B cell (primary cell): ENCODE results near the gene LGI2. TPM values are rescaled to one million over a fixed set of nuclear protein-coding genes. Genes with fewer than 3 reads are reported as not detected.

Source experiments
- ATAC-seq: fragments of 200-7000 bp; cut with Tn5 transposase; one replicate; pipeline ENCODE4 v1.10.0; 2021; ENCODE audit warnings: low read depth, mild to moderate bottlenecking, moderate number of reproducible peaks, moderate library complexity
- CTCF ChIA-PET: fragments of 350-600 bp; sonication (Branson Sonifier 250); formaldehyde crosslinking; loops from one replicate; lab custom pipeline; 2021; ENCODE audit warnings: antibody characterized with exemption, inconsistent platforms; lab: Charles Lee
- POLR2A ChIA-PET: fragments of 350-600 bp; sonication (Branson Sonifier 250); formaldehyde crosslinking; loops from one replicate; lab custom pipeline; 2021; ENCODE audit warnings: antibody characterized with exemption; lab: Charles Lee
- DNase-seq: peaks from one replicate; pipeline ENCODE4 v3.0.0; 2013
- H2AFZ ChIP-seq: 2 replicates; pipeline ENCODE4 v1.6.1; 2012; ENCODE audit warnings: mild to moderate bottlenecking, low read depth, low read length; ENCODE audit not compliant: insufficient read depth, poor library complexity, severe bottlenecking
- H3K27ac ChIP-seq, 2 donors: 1 replicate in 1 of 2; 2 replicates in 1 of 2; pipeline ENCODE4 v1.5.1; 2012 to 2013; ENCODE audit warnings: low read length in 2 of 2, mild to moderate bottlenecking in 2 of 2, moderate library complexity in 1 of 2
- H3K27me3 ChIP-seq, 4 experiments: fragments of 200-600 bp in 1 of 4; sonication (generic) in 1 of 4; replicated peaks in 1 of 4; 1 replicate in 2 of 4; 2 replicates in 2 of 4; pipeline versions ENCODE4 v1.6.1 to v1.7.0; 2013 to 2016; ENCODE audit warnings: low read length in 3 of 4, mild to moderate bottlenecking in 2 of 4, mixed read lengths in 1 of 4, moderate library complexity in 1 of 4; ENCODE audit not compliant: insufficient read depth in 4 of 4, control insufficient read depth in 3 of 4; ENCODE audit errors: control extremely low read depth in 1 of 4
- H3K36me3 ChIP-seq, 2 experiments: replicated peaks in 1 of 2; 1 replicate in 1 of 2; 2 replicates in 1 of 2; pipeline versions ENCODE4 v1.6.1 to v1.7.1; 2013; ENCODE audit warnings: low read length in 1 of 2; ENCODE audit not compliant: insufficient read depth in 2 of 2, control insufficient read depth in 1 of 2; ENCODE audit errors: control extremely low read depth in 1 of 2, extremely low read depth in 1 of 2
- H3K4me1 ChIP-seq, 2 donors: fragments of 200-600 bp in 1 of 2; sonication (generic) in 1 of 2; 1 replicate in 1 of 2; 2 replicates in 1 of 2; pipeline versions ENCODE4 v1.5.1 to v1.6.1; 2013 to 2017; ENCODE audit warnings: low read length in 2 of 2; ENCODE audit not compliant: control insufficient read depth in 2 of 2, insufficient read depth in 2 of 2
- H3K4me2 ChIP-seq: replicated peaks from 2 replicates; pipeline ENCODE3; 2012; ENCODE audit warnings: mild to moderate bottlenecking, low read depth, low read length; ENCODE audit not compliant: poor library complexity, severe bottlenecking
- H3K4me3 ChIP-seq, 5 experiments: fragments of 200-600 bp in 1 of 5; sonication (generic) in 1 of 5; 1 replicate in 3 of 5; 2 replicates in 2 of 5; pipeline versions ENCODE4 v1.5.1 to v1.7.0; 2011 to 2016; ENCODE audit warnings: low read length in 4 of 5, mild to moderate bottlenecking in 4 of 5, low read depth in 2 of 5, control low read depth in 1 of 5, moderate library complexity in 1 of 5; ENCODE audit not compliant: insufficient read depth in 1 of 5; ENCODE audit errors: control extremely low read depth in 1 of 5, extremely low read depth in 1 of 5
- H3K79me2 ChIP-seq: fragments of 200-600 bp; sonication (generic); one replicate; pipeline ENCODE4 v1.6.0; 2016; ENCODE audit warnings: low read length; ENCODE audit not compliant: control insufficient read depth, insufficient read depth
- H3K9ac ChIP-seq: fragments of 200-600 bp; sonication (generic); 2 replicates; pipeline ENCODE4 v1.6.1; 2017; ENCODE audit warnings: mild to moderate bottlenecking, low read length, moderate library complexity
- H3K9me3 ChIP-seq, 3 donors: one replicate each; pipeline versions ENCODE4 v1.6.1 to v1.7.1; 2013; ENCODE audit warnings: low read length in 2 of 3; ENCODE audit not compliant: control insufficient read depth in 2 of 3, insufficient read depth in 1 of 3; ENCODE audit errors: control extremely low read depth in 1 of 3
- H4K20me1 ChIP-seq: 2 replicates; pipeline ENCODE4 v1.6.0; 2012; ENCODE audit warnings: mild to moderate bottlenecking, low read length; ENCODE audit not compliant: insufficient read depth, control insufficient read depth, poor library complexity, severe bottlenecking
- H3K27ac Mint-ChIP-seq: one replicate; pipeline ENCODE4 v1.8.0; 2021; ENCODE audit warnings: mixed read lengths
- H3K27me3 Mint-ChIP-seq: one replicate; pipeline ENCODE4 v1.8.0; 2021; ENCODE audit warnings: mixed read lengths
- H3K4me1 Mint-ChIP-seq: one replicate; pipeline ENCODE4 v1.8.0; 2021; ENCODE audit warnings: mixed read lengths
- H3K4me3 Mint-ChIP-seq: one replicate; pipeline ENCODE4 v1.8.0; 2021; ENCODE audit warnings: mixed read lengths
- H3K9me3 Mint-ChIP-seq: one replicate; pipeline ENCODE4 v1.8.0; 2022; ENCODE audit warnings: mixed read lengths; ENCODE audit not compliant: insufficient read depth
- CTCF ChIP-seq: fragments of 200-600 bp; IDR thresholded peaks from one replicate; pipeline ENCODE4 v1.8.0; 2022; ENCODE audit warnings: antibody characterized with exemption, mild to moderate bottlenecking
- EZH2 ChIP-seq: IDR thresholded peaks from 2 replicates; pipeline ENCODE4 v1.6.1; 2012; ENCODE audit warnings: borderline replicate concordance, low read depth, mild to moderate bottlenecking, moderate library complexity, low read length; ENCODE audit not compliant: insufficient read depth, poor library complexity, severe bottlenecking
- WGBS: methylation state at CpG from one replicate; pipeline ENCODE4 v1.1.5; 2013; ENCODE audit warnings: missing lambda C conversion rate; ENCODE audit not compliant: insufficient coverage; 5-methylcytosine and 5-hydroxymethylcytosine counted together
- intact Hi-C: fragments of 100-400 bp; cut with micrococcal nuclease; formaldehyde crosslinking; loops from one replicate; pipeline ENCODE4 v1.10.0; 2022
- polyA plus RNA-seq: library from polyadenylated mRNA; depleted of rRNA; stranded (reverse); fragments of >200 nt; gene quantifications from 2 replicates; pipeline ENCODE4 v1.2.3, GENCODE V29; 2012
- total RNA-seq, 2 donors: library from RNA; stranded (reverse); fragments of 120-200 nt in 1 of 2; gene quantifications; 1 replicate in 1 of 2; 2 replicates in 1 of 2; pipeline versions ENCODE4 v1.2.3 to v1.2.4, GENCODE V29; 2013 to 2022

The LGI2 gene
- total and polyA plus RNA-seq, 2 donors (not counting 1 experiment from before 2014, with no cell fraction given) = not detected

DNA sequence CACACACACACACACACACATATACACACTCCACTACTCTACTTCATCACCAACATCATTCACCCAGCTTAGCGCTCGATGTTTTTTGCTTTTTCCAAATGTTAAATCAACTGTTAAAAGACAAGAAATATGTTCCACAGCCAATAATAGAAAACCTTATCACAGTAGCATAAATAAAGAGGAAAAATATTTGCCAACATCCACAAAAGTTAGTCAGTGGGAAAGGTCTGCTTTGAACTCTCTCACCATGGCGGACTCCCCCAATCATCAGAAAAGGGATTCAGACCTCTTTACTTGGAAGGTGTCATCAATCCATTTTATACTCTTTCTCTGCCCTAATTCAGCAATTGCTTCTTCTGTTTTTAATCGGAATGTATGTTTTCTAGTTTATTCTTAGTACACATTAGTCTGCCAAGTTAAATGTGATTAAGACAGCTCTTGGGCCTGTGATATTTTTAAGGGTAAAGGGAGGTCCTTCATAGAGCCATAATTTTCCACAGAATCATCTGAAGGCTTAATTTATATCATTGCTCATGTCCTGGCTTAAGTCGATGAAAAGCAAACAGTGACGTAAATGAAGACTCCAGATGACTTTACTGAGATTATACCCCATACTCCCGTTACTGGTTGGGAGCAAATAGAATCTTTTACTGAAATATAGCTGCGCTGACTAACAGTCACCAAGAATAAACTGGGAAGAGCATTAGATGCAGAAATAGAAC is 29.7 kb upstream of the LGI2 start:
- no peak for TF ChIP-seq EZH2
- TF ChIP-seq CTCF = no peak
- Mint-ChIP-seq H3K27ac (no peak overlapping the region), H3K9me3 (no peaks in the 10 kb centered on the region), H3K4me3 (no peak overlapping the region), H3K27me3 (peaks cover 14% of the 10 kb centered on the region), H3K4me1 (no peaks in the 10 kb centered on the region)
- no peak overlapping the region for H2AFZ ChIP-seq
- no CpG with 5 or more reads among the region's 8 CpGs for WGBS
- DNase-seq (no peak), ATAC-seq (no peak)
- no peak overlapping the region for H3K4me2 ChIP-seq
- H3K9ac ChIP-seq = no peak overlapping the region
- no peaks in the 10 kb centered on the region for H4K20me1 ChIP-seq
- no peaks in the 10 kb centered on the region for H3K9me3 ChIP-seq
- intact Hi-C loops = no loop called here
- no peak overlapping the region for H3K27ac ChIP-seq
- H3K36me3 ChIP-seq = no peaks in the 10 kb centered on the region
- CTCF ChIA-PET = no interaction called here
- H3K4me3 ChIP-seq = no peak overlapping the region
- H3K4me1 ChIP-seq = no peaks in the 10 kb centered on the region
- POLR2A ChIA-PET = no interaction called here
- H3K27me3 ChIP-seq = no peaks in the 10 kb centered on the region
- no peaks in the 10 kb centered on the region for H3K79me2 ChIP-seq

DNA sequence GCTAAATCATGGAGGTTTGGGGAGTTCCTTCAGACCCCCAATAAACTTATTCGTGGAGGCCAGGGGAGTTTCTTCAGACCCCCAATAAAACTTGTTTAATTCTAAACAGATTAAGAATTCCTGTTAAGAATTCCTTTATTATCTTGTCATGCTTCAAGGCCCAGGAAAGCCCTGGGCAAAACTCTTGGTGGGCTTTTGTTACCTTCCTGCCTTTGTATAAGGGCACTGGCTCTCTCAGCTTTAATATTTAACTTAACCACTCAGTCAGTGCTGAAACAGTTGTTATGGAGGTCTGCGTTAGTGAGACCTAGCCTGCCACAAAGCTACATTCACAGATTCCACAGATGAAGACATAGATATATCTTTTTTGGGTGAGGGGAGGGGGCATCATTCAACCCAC is 29.0 kb upstream of the LGI2 start:
- Histone ChIP-seq H3K27ac (no peak overlapping the region), H3K27me3 (no peaks in the 10 kb centered on the region), H2AFZ (no peak overlapping the region), H3K9me3 (no peaks in the 10 kb centered on the region), H3K4me2 (no peak overlapping the region), H4K20me1 (no peaks in the 10 kb centered on the region), H3K9ac (no peak overlapping the region), H3K79me2 (no peaks in the 10 kb centered on the region), H3K4me1 (no peaks in the 10 kb centered on the region), H3K4me3 (no peak overlapping the region), H3K36me3 (no peaks in the 10 kb centered on the region)
- WGBS = no CpG with 5 or more reads among the region's 2 CpGs
- Mint-ChIP-seq H3K4me1 (no peaks in the 10 kb centered on the region), H3K27me3 (peaks cover 14% of the 10 kb centered on the region), H3K9me3 (no peaks in the 10 kb centered on the region), H3K27ac (no peak overlapping the region), H3K4me3 (no peak overlapping the region)
- intact Hi-C loops = no loop called here
- DNase-seq (no peak), ATAC-seq (no peak)
- ChIA-PET POLR2A (no interaction called here), CTCF (no interaction called here)
- TF ChIP-seq CTCF (no peak), EZH2 (no peak)
